Mesenteric fat pad (tissue), 1 donor: ENCODE measurements around the gene SLC5A9. TPM values are rescaled to one million over a fixed set of nuclear protein-coding genes. Genes with fewer than 3 reads are reported as not detected.
"Not testable (repeated sequence)": the region's sequence is repeated elsewhere in the genome, so short reads cannot be mapped to it uniquely, and the experiment has no call there.

Experiments
- DNase-seq: peaks from one replicate; pipeline ENCODE4 v3.0.0-alpha.2; 2020; ENCODE audit warnings: low spot score
- total RNA-seq: library from RNA; stranded (reverse); fragmentation: NEBNext Ultra II Directional; extraction: Animal tissue kit (Norgen Biotek cat#: 25700); gene quantifications from one replicate; pipeline ENCODE4 v1.2.1, GENCODE V29; 2021
- donor health status: DM: yes; HTN: yes; CAD: no.

SLC5A9 gene
- total RNA-seq, 1 donor from 2014 or later: 1.0 TPM

DNA sequence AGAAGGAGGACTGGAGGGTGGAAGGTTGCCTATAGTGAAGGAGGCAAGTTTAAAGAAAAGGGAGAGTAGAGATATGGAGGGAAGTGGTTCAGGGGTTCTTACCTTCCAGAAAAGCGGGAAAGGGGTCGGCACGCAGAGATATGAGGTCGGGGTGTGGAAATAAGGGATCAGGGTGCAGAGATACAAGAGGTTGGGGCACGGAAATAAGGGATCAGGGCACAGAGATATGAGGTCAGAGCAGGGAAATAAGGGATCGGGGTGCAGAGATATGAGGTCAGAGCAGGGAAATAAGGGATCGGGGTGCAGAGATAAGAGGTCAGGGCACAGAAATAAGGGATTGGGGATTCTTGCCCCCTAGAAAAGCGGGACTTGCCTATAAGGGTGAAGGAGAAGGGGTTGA, 9.1 kb upstream of the SLC5A9 start:
- not testable (repeated sequence) for DNase-seq

DNA sequence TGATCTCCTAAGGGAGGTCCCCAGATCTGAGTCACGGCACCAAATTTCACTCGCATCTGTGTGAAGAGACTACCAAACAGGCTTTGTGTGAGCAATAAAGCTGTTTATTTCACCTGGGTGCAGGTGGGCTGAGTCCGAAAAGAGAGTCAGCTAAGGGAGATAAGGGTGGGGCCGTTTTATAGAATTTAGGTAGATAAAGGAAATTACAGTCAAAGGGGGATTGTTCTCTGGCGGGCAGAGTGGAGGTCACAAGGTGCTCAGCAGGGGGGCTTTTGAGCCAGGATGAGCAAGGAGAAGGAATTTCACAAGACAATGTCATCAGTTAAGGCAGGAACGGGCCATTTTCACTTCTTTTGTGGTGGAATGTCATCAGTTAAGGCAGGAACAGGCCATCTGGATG, 8.2 kb upstream of the SLC5A9 start:
- not testable (repeated sequence) for DNase-seq

DNA sequence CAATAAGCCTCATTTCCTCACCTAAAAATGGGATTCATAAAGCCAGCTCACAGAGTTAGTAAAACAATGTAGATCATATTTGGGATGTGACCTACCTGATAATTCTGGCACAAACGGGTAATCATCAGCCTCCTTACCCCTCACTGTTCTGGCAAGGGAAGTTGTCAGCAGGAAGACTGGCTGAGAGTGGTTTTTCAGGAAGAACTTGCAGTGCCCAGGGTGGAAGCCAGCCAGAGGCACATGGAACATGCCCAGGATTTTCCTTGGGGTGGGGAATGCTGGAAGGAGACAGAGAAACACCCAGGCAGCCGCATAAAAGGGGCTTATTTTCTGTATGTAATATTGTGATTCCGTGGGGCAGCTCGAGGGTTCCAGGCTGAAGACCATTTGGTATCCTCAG, 7.7 kb upstream of the SLC5A9 start:
- peak; percentile 74 for DNase-seq

- DNase-seq: peak; percentile 59
These were observed 7.3 kb upstream of the SLC5A9 start for GRCh38 chr1:48215222-48215621.

GRCh38 chr1:48215889-48216288, 6.6 kb upstream of the SLC5A9 start:
- no peak for DNase-seq

- DNase-seq: peak; percentile 22
These were observed 6.2 kb upstream of the SLC5A9 start for GRCh38 chr1:48216313-48216712.

DNA sequence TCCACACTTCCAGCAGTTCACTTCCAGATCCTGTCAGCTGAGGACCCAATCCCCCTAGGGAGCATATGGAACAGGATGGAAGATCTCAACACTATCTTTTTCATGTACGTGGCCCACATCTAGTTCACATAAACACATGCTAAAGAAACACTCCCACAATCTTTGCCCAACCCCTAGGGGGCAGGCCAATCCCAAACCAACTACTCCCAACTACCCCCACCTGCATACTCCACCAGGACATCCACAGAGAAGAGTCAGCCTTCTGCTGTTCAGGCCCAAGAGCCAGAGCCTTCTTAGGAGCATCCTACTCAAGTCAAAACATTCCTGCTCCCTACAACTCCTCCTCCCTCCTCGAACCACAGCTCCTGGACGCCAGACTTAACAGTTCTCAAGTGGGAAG, 5.6 kb upstream of the SLC5A9 start:
- no peak for DNase-seq

DNA sequence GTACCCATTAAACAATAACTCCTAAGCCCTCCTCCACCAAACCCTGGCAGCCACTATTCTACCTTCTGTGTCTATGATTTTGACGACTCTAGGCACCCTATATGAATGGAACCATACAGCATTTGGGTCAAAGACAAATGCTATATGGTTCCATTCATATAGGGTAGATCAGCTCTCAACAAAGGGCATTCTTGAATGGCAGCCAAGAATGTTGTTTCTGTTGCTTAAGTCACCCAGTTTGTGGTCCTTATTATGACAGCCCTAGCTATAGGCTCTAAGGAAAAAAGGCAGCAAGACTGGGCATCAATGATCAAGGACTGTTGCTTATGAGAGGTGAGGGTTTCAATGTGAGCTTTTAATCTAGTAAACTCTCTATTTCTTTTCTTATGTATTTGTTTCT, 4.7 kb upstream of the SLC5A9 start:
- no peak for DNase-seq

DNA sequence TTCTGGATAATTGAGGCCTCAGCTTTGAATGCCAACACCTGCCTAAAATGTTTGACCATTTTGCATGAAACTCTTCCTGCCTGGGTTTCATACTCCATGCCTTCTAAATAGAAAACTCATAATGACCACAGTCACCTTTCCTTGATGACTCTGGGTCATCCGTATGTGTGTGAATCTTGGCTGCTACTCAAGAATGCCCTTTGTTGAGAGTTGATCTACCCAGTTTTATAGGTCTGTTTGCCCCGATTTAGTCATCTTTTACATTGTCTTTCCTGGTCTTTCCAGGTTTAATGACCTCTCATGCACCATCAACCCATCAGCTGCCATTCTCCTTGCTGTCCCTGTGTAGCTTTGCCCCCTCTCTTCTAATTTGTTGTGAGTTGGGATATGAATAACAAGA, 2.7 kb upstream of the SLC5A9 start:
- no peak for DNase-seq

DNA sequence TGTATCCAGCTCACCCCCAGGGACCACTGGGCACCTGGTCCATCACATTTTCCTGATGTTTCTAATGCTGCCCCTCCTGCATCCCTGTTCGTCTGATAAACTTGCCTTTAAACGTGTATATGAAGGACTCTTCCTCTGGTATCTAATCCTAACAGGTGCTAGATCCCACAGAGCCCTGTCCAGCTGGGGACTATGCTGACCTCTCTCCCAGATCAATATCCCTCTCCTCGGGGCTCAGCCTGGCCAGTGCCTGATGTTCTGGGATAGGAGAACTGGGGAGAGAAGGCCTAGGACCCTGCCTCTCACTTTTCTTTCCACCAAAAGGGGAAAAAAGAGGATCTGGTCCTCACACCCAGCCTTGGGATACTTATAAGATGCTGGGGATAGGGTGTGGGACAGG, 1.4 kb upstream of the SLC5A9 start:
- peak; percentile 62 for DNase-seq

DNA sequence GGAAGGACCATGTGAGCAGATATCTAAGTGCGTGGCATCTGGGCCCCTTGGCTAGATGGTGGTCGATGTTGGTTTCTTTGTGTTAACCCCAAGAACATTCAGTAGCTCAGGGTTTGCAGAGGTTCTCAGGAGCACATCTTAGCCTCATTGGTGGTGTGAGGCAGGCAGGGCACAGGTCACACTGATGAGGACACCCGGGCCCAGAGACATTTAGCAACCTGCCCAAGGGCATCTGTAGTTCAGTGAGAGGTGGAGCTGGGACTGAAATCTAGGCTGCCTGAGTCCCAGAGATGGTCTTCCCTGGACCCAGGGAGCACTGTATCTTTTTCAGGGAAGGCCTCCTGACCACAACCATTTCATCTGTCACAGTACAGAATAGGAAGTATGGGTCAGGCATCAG, 859 bp upstream of the SLC5A9 start:
- DNase-seq: peak; percentile 68

GRCh38 chr1:48223366-48224240, 1.1 kb downstream of the SLC5A9 start:
- DNase-seq: peak; percentile 59

- DNase-seq: no peak
These were observed 2.3 kb downstream of the SLC5A9 start for GRCh38 chr1:48224791-48225190.

GRCh38 chr1:48225579-48225978, 3.1 kb downstream of the SLC5A9 start:
- DNase-seq: no peak

DNA sequence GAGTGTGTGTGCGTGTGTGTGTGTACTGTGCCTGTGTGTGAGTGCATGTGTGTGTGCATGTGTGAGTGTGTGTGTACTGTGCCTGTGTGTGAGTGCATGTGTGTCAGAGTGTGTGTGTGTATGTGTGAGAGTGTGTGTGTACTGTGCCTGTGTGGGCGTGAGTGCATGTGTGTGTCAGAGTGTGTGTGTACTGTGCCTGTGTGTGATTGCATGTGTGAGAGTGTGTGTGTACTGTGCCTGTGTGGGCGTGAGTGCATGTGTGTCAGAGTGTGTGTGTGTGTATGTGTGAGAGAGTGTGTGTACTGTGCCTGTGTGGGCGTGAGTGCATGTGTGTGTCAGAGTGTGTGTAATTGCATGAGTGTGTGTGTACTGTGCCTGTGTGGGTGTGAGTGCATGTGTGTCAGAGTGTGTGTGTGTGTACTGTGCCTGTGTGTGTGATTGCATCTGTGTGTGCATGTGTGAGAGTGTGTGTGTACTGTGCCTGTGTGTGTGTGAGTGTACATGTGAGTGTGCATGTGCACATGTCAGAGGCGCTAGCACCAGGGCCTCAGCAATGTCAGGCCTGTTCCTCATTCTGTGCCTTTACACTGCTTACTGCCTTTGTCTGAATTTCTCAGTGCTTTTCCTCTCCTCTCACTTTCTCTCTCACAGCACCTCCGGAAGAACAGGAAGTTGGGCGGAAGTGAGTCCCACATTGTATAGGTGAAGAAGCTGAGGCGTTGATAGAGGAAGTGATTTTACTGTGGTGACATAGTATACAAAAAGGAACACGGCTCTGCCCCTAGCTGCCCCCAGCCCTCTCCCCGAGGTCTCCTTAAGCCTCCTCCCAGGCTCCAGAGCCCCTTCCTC, 4.9 kb downstream of the SLC5A9 start:
- DNase-seq: peak; percentile 14

GRCh38 chr1:48228156-48228555, 5.6 kb downstream of the SLC5A9 start:
- no peak for DNase-seq

- DNase-seq: no peak
These were observed 6.8 kb downstream of the SLC5A9 start for GRCh38 chr1:48229317-48229716.

DNA sequence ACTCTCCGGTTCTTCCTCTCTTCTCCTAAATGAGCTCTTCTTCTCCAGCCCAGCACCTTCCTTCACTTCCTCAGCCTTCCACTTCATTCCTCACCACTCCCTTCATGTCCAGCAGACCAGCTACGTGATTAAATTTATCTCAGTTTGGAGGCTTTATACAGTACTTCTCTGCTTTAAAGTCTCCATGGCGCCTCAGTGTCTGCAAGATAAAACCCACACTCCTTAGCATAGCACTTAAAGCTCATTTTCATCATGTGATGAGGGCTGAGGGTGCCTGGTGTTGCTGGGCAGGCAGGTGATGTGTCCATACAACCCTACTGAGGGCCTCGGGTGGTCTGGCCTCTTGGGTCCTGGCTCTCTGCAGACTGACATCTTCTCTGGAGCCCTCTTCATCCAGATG, 7.7 kb downstream of the SLC5A9 start:
- DNase-seq: no peak

DNA sequence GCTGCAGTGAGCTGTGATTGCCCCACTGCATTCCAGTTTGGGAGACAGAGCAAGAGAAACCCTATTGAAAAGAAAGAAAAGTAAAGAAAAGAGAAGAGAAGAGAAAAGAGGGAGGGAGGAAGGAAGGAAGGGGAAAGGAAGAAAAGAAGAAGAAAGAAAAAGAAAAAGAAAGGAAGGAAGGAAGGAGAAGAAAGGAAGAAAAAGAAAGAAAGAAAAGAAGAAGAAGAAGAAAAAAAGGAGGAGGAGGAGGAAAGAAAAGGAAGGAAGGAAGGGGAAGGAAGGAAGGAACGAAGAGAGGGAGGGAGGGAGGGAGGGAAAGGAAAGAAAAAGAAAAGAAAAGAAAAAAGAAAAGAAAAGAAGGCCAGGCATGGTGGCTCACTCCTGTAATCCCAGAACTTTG, 10.2 kb downstream of the SLC5A9 start:
- no peak for DNase-seq

GRCh38 chr1:48233666-48234485, 11.4 kb downstream of the SLC5A9 start:
- DNase-seq: no peak

- DNase-seq: no peak
These were observed 13.1 kb downstream of the SLC5A9 start for GRCh38 chr1:48235652-48236051.
